ENCODE results near the gene NEMP2. TPM values are rescaled to one million over a fixed set of nuclear protein-coding genes. Genes with fewer than 3 reads are reported as not detected.
A peak's percentile ranks its signal among the peaks of the same experiment; 100 is the strongest.

The NEMP2 gene, protein sequence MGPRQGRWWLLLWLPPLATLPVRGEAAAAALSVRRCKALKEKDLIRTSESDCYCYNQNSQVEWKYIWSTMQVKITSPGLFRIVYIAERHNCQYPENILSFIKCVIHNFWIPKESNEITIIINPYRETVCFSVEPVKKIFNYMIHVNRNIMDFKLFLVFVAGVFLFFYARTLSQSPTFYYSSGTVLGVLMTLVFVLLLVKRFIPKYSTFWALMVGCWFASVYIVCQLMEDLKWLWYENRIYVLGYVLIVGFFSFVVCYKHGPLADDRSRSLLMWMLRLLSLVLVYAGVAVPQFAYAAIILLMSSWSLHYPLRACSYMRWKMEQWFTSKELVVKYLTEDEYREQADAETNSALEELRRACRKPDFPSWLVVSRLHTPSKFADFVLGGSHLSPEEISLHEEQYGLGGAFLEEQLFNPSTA
- total RNA-seq: 1 to 10 TPM; 2.6 to 7.4 (median 4.3) TPM

DNA sequence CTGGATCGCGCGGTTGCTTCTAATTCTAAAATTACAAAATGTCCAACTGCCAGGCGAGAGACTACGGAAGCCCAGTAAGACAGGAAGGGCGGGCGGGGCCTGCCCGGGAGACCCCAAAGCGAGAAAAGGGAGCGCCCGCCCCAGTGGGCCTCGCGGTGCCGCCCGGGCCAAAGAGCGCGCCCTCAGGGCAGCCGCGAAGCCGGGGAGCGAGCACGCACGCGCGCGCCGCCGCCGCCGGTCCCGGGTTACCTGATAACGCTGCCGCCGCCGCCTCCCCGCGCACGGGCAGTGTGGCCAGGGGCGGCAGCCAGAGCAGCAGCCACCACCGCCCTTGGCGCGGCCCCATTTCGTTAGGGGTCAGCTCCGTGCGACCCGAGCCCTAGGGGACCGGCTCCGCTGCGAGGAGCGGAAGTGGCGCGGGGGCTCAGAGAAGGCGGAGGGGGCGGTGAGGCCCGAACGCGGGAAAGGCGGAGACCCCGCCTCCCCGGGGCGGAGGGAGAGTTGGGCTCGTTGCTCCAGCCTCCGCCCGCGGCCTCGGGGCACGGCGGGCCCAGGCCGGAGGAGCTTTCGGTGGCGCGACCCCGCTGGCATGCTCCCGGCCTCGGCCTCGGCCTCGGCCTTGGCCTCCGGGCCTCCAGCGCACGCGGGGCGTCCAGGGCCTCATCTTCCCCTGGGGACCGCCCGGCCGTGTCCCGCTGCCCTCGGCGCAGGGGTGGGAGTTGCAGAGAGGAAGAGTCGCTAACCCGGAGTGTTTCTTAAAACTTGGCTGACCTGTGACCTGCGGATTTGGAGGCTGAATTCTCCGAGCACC, at the start of gene NEMP2:
NEMP2 (minus strand) TSS at position 413 of the 811 bp plus-strand sequence; CDS start at position 346, 67 bp downstream.
- peaks cover 9 to 35% (median 21%) of the 10 kb centered on the region in 4 donors for H3K4me1 ChIP-seq
- peak within 1 kb of the TSS; percentile 63 to 83 (median 74) for H3K4me3 ChIP-seq
- peak; percentile 84 to 97 for DNase-seq
- no peaks in the 10 kb centered on the region for H3K36me3 ChIP-seq
- H3K27ac ChIP-seq: peak within 1 kb of the TSS; percentile 94 to 99 (median 96)
- H3K27me3 ChIP-seq: no peaks in the 10 kb centered on the region
- 1 to 2% methylated on average over 13 to 79 of the region's 92 CpGs for WGBS, 2 donors
- peak; percentile 87 to 97 for ATAC-seq (ENCODE audit: low FRiP score in 2 of 2)
- TF ChIP-seq POLR2AphosphoS5 (IDR thresholded peaks at IDR 0.05): peak; percentile 85 to 87
- TF ChIP-seq, protein P1, sequence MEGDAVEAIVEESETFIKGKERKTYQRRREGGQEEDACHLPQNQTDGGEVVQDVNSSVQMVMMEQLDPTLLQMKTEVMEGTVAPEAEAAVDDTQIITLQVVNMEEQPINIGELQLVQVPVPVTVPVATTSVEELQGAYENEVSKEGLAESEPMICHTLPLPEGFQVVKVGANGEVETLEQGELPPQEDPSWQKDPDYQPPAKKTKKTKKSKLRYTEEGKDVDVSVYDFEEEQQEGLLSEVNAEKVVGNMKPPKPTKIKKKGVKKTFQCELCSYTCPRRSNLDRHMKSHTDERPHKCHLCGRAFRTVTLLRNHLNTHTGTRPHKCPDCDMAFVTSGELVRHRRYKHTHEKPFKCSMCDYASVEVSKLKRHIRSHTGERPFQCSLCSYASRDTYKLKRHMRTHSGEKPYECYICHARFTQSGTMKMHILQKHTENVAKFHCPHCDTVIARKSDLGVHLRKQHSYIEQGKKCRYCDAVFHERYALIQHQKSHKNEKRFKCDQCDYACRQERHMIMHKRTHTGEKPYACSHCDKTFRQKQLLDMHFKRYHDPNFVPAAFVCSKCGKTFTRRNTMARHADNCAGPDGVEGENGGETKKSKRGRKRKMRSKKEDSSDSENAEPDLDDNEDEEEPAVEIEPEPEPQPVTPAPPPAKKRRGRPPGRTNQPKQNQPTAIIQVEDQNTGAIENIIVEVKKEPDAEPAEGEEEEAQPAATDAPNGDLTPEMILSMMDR (IDR thresholded peaks at IDR 0.05): peak in 5 of 6 experiments; percentile 8 to 51 (median 35)
- peak in 3 of 4 donors; percentile 65 to 90 (median 74) for TF ChIP-seq POLR2A (IDR thresholded peaks at IDR 0.05)
- no peak for TF ChIP-seq EP300 (IDR thresholded peaks at IDR 0.05)
- peaks cover 0 to 5% (median 1%) of the 10 kb centered on the region in 4 donors for H3K9me3 ChIP-seq

GRCh38 chr2:190583507-190584337, 49.2 kb upstream of the NEMP2 start:
- no peak overlapping the region for H3K27ac ChIP-seq
- H3K4me3 ChIP-seq: no peak overlapping the region
- WGBS, 2 donors: 87 to 88% methylated on average over 4 of the region's 4 CpGs
- H3K36me3 ChIP-seq: no peaks in the 10 kb centered on the region
- peaks cover 0 to 9% (median 5%) of the 10 kb centered on the region in 4 donors for H3K4me1 ChIP-seq
- H3K27me3 ChIP-seq: no peaks in the 10 kb centered on the region
- no peaks in the 10 kb centered on the region for H3K9me3 ChIP-seq
- TF ChIP-seq, protein P1 (IDR thresholded peaks at IDR 0.05): no peak
- ATAC-seq (ENCODE audit: low FRiP score in 2 of 2) (no peak), DNase-seq (no peak)

- TF ChIP-seq POLR2AphosphoS5 (IDR thresholded peaks at IDR 0.05): no peak
- no peak for TF ChIP-seq POLR2A (IDR thresholded peaks at IDR 0.05)
- no peak for TF ChIP-seq EP300 (IDR thresholded peaks at IDR 0.05)
- TF ChIP-seq, protein P1 (IDR thresholded peaks at IDR 0.05): no peak
- WGBS, 2 donors: 73 to 81% methylated on average over 6 of the region's 6 CpGs
- H3K27ac ChIP-seq: no peak overlapping the region
These were observed 48.4 kb upstream of the NEMP2 start for GRCh38 chr2:190582736-190583506.

DNA sequence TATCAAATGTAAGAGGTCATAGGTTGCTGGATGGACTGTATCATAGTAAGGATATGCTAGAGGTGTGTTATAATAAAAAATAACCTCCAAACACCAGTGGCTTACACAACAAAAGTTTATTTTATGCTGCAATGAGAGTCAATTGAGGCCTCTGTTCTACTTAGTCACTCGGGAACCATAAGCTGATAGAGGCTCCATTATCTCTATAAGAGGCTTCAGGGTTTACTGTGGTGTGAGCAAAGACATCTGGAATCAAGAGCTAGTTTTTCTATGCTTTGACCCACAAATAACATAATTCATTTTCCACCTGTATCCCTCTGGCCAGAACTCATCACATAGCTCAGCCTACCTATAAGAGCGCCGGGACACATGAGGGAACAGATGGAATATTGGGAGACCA, 47.5 kb upstream of the NEMP2 start:
- ATAC-seq (ENCODE audit: low FRiP score in 2 of 2) (no peak), DNase-seq (no peak)
- Histone ChIP-seq H3K4me3 (no peak overlapping the region), H3K27me3 (no peaks in the 10 kb centered on the region), H3K4me1 (peaks cover 5 to 17% (median 14%) of the 10 kb centered on the region in 4 donors), H3K9me3 (no peaks in the 10 kb centered on the region), H3K27ac (no peak overlapping the region), H3K36me3 (no peaks in the 10 kb centered on the region)
- 91 to 93% methylated on average over 3 of the region's 3 CpGs for WGBS, 2 donors
- no peak for TF ChIP-seq POLR2A (IDR thresholded peaks at IDR 0.05)
- TF ChIP-seq POLR2AphosphoS5 (IDR thresholded peaks at IDR 0.05): no peak
- TF ChIP-seq, protein P1 (IDR thresholded peaks at IDR 0.05): no peak
- no peak for TF ChIP-seq EP300 (IDR thresholded peaks at IDR 0.05)

More at GRCh38 chr2:190582736-190583506, 48.4 kb upstream of the NEMP2 start:
- Histone ChIP-seq H3K9me3 (no peaks in the 10 kb centered on the region), H3K36me3 (no peaks in the 10 kb centered on the region), H3K4me1 (peaks cover 5 to 17% (median 13%) of the 10 kb centered on the region in 4 donors), H3K27me3 (no peaks in the 10 kb centered on the region), H3K4me3 (no peak overlapping the region)
- no peak for DNase-seq
- no peak for ATAC-seq (ENCODE audit: low FRiP score in 2 of 2)
